ENCODE data around the gene DNAJA3.

Gene DNAJA3

DNA sequence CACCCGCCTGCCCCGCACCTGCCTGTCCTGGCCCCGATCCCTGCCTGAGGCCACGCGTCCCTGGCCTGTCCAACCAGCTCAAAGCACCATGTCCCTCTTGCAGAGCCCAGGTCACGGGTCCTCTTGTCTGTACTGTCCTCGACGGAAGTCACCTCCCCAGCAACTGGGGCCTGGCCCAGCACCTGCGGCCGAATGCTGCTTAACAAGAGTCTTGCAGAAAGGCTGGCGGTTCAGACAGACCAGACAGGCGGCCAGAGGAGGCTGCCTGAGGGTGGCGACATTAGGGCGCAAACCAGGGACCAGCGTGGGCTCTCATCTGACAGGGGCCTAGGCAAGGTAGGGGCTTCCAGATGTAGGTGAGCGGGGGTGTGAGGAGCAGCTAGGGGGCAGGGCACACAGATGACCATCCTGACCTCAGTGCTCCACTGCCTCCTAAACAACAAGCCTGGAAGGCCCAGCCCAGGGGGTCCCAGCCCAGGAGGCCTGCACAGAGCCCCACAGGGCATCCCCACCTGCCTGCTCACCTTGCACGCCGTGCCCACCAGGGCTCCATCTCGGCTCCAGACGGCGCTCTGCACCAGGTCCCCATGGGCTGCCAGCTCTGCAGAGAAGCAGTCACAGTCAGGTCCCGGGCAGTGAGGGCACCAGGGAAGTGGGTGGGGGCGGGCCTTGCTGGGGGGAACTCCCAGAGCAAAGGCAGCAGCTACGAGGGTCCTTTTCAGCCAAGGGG, 20.5 kb upstream of the DNAJA3 start:
- no peak for DNase-seq (ENCODE audit: low read depth in 2 of 3, low spot score in 1 of 3)

DNA sequence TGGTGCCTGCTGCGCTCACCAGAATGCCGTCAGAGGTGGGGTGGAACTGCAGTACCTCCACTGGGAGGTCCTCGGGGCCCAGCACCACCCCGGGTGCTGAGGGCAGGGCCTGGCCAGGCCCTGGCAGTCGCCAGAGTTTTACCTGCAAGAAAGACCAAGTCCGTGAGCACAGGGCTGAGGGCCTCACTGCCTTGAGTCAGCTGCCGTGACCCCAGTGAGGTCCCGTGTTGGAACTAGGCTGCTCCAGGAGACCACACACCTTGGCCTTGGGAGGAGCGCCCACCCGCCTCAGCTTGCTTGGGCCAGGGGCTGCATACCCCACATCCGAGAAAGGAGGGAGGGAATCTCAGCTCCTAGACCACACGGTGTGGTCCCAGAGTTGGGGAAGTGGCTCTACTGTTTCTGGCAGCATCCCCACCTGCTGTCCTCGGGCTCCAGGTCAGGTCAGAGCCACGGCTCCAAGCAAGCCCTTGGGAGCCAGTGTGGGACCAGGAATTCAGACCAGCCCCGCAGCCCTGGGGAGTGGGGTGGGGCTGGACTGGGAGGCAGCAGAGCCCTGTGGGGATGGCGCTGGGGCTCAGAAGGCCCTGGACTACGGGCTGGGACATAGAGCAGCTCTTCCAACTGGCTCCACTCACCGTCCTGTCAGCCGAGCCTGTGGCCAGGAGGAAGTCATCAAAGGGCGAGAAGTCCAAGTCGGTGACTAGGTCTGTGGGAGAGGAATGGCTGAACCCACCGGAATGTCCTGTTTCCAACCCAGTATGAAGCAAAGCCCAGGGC, 17.9 kb upstream of the DNAJA3 start:
- no peak for DNase-seq (ENCODE audit: low read depth in 2 of 3, low spot score in 1 of 3)

DNA sequence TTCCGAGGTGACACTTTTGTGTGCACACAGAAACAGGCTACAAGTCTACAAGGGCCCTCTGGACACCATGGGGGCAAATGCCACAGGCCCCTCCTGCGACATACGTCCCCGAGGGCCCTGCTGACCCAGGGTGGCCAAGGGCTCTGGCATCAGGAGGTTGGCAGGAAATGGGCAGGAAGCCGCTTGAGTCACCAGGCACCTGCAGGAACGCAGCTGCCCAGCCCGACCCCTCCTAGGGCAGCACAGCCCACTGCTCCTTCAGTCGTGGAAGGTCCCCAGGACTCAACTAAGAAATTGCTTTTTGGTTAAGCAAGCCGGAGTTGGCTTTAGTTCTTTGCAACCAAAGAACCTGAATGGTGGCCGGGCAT, 17.4 kb upstream of the DNAJA3 start:
- DNase-seq (ENCODE audit: low read depth in 2 of 3, low spot score in 1 of 3), result no peak

DNA sequence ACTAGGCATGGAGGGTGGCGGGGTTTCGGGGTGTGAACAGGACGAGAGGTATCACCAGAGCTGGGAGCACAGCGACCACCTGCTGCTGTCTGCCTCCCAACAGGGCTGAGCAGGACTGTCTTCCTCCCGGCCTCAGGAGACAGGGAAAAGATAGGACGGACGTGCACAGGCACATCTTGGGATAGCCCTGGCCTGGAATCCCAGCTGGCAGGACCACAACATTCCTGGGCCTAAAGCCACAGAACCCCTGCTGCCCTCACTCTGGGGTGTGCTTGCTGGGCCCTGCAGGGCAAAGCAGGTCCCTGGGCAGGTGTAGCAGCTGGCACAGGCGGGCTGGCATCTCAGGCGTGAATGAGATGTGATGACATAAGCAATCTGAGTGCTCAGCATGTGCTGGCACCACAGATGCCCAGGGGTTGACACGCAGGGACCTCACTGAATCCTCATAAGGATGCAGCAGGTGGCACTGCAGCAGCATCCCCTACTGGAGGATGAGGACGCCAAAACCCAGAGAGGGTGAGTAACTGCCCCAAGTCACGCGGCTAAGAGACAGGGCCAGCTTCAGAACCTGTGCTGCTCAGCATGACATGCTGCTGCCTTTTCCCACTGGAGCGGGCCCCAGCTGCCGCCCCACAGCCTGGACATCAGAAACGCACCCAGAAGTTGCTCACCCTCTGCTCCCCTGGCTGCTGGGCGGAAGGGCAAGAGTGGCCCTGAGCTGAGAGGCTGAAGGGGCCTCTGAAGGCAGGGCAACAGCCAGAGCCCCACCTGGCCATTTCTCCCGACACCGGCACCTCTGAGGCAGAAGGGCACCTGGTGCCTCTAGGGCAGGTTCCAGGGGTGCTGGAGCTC, 16.4 kb upstream of the DNAJA3 start:
- DNase-seq (ENCODE audit: low read depth in 2 of 3, low spot score in 1 of 3), result no peak

DNA sequence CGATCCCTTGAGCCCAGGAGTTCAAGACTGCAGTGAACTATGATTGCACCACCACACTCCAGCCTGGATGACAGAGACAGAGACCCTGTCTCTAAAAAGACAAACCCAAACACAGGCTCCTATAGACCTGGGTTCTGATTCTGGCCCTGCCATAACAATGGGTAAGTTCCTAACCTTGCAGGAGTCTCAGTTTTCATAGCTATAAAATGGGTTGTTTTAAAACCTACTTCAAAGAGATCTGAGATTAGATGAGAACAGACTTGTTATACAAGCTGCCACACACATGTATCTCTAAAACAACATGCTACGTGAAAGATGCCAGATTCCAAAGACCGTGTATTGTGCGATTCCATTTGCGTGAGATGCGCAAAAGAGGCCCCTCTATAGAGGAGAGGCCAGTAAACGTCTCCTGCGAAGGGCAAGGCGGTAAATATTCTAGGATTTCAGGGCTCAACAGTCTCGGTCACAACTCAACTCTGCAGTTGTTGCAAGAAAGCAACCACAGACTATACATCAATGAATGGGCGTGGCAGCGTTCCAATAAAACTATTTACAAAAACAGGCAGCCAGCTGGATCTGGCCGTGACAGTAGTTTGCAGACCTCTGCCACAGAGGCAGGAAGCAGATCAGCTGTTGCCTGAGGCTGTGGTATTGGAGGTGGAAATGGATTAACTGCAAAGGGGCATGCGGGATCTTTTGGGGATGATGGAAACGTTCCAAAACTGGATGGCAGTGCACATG, 15.2 kb upstream of the DNAJA3 start:
- DNase-seq (ENCODE audit: low read depth in 2 of 3, low spot score in 1 of 3), result no peak

DNA sequence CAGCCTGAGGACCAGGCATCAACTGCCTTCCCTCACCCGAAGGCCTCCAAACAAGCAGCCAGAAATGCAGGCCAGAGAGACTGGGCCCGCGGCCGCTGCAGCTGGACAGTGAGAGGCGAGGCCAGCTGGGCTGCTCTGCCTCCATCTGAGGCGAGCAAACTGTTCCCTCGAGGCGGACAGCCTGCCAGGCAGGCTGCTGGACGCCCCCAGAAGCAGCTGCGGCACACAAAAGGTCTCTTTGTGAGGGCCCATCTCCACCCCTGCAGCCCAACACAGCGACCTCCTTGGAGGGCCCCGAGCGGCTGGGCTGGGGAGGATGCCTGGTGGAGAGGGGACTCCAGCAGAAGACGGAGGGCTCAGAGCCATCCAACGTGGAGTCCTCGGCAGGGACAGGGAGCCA, 14.0 kb upstream of the DNAJA3 start:
- DNase-seq (ENCODE audit: low read depth in 2 of 3, low spot score in 1 of 3), result no peak

DNA sequence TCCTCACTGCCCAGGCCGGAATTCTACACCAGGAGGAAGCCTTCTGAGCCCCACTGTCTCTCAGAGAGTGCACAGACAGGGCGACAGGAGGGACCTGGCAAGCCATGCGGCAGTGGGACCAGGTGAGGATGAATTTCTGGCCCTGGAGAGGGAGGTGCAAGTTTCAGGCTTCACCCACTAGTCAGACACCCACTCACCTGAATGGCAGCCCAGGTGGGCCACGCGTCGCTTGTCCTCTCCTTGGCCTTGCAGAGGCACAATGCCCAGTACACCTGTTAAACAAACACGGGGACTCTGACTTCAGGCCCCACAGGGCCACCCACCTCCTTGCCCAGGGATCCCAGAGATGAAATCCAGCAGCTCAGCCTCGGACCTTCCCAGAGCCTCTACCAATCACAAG, 13.5 kb upstream of the DNAJA3 start:
- no peak for DNase-seq (ENCODE audit: low read depth in 2 of 3, low spot score in 1 of 3)

DNA sequence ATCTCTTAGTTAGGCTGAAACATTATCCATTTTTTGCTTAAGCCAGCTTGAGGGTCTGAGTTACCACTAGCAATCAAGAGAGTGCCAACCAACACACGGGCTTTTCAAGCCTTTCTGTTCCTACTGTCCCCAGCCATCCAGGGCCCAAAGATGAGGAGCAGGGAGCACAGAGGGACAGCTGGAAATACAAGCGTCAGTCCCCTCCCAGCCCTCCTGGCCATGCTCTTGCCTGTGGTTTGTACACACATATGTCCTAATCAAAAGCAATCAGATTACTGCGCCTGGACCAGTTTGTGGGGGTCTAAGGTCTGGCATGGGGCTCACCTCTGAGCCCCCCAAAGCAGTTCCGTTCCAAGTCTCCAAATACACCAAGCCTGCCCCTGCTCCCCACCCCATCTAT, 12.8 kb upstream of the DNAJA3 start:
- DNase-seq (ENCODE audit: low read depth in 2 of 3, low spot score in 1 of 3), result no peak

DNA sequence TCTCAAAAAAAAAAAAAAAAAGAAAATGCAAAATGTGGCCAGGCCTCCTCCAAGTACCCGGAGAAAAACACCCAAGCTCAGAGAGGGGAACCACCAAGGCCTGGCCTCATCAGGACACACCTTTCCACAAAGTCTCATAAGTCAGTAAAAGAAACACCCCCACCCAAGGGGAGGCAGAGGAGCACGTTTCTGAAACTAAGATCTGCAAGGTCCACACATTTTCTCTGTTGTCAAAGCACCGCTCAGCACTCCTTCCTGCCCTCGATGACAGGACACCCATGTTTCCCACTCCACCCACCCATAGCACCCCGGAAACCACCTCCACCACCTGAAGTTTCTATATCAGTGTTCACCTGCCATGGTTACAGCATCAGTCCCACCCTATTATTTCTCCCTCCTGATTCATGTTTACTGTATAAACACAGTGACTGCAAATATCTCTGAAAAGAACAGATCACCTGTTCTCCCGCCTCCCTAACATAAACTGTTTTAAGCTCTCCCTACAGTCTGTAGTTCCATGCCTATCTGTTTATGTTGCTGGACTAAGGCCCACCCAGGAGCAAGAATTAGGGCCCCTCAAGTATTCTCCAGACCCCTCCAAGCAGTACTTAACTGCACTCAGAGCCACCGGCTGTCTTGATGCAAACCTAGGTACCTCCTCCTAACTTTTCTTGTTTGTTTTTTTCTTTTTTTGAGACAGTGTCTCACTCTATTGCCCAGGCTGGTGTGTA, 11.3 kb upstream of the DNAJA3 start:
- peak; percentile 76 to 82 (median 81) for DNase-seq (ENCODE audit: low read depth in 2 of 3, low spot score in 1 of 3)

DNA sequence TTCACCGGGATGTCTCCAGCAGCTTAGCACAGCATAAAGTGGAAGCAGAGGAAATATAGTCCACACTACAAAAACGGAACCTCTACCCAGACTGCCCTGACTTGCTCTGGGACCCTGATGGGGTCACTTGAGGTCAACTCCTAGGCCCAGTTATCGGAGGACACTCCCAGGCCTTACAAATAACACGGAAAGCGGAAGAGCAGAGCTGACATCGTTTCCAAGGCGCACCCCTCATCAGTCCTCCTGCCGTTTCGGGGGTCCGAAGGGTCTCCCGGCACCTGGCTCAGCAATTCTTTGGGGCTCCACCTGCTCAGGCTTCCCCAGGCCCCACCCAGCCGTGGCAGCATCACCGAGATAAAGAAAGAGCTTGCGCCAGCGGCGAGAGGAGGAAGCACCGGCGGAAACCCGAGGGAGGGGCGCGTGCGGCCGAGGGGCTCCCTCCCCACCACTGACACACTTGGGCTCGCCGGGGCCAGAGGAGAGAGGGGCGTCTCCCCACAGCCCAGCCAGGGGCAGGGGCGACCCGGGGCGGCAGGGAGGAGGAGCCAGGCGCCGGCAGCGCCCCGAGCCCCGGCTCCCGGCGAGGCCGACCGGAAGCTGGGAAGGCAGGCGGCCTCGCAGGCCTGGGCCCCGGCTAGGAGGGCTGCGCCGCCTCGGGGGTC, 10.0 kb upstream of the DNAJA3 start:
- DNase-seq (ENCODE audit: low read depth in 2 of 3, low spot score in 1 of 3), result peak in 2 of 3 donors; percentile 38 to 50

DNA sequence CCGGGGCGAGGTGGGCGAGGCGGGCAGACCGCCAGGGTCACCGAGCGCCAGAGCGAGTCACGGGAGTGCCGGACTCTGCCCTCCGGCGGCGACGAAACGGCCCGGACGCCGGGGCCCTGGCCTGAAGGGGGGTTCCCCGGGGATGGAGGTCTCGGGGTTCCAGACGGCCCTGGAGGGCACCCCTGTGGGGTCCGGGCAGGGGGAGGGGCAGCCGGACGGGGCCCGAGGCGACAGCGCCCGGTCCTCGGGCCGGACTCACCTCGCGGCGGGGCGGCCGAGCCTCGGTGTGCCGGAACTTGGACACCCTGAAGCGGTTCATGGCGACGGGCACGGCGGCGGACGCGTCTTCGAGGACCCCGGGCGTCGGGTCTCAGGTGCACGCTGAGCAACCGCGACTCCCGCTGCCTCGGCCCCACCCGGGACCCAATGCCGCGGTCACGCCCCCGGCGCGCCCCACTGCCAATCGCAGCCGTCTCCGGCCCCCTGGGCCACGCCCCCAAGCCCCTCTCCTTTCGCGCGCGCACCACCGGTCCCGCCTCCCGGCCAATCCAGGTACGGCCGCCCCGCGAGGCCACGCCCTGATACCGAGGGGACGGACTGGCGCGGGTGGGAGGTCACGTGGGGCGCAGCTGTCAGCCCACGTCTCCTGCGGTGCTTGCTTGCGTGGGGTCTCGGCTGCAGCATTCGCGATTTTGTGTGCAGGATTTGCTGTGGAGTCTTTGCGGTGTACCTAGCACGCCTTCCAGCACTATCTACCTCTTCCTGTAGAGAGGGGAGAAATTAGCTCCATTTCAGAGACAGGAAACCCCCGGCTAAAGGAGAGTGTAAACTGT, 9.3 kb upstream of the DNAJA3 start, which contains the start of gene CORO7:
TSS of gene CORO7 (minus strand) at position 397 of the 833 bp plus-strand sequence. CDS start at position 319, 78 bp downstream.
- DNase-seq (ENCODE audit: low read depth in 2 of 3, low spot score in 1 of 3), result peak; percentile 94 to 98 (median 96)

DNA sequence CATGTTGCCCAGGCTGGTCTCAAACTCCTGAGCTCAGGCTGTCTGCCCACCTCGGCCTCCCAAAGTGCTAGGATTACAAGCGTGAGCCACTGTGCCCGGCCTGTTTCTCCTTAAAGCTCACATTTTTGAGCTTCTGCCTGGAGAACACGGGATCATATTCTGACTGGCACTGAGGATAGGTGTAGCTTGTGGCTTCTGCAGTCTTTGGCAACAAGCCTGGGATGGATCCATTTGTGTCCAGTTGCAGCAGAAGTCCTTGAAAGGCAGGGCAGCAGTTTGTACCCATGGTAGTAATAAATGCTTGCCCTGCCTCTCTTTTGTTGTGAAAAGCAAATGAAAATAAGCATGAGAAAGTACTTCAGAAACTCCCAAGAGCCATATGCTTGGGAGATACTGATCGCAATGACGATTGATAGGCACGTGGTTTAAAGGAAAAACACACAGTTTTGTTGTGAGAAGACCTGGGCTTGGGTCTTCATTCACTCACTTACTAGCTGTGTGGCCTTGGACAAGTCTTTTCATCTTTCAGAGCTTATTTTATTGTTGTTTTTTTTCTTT, 6.2 kb upstream of the DNAJA3 start:
- no peak for DNase-seq (ENCODE audit: low read depth in 2 of 3, low spot score in 1 of 3)

DNA sequence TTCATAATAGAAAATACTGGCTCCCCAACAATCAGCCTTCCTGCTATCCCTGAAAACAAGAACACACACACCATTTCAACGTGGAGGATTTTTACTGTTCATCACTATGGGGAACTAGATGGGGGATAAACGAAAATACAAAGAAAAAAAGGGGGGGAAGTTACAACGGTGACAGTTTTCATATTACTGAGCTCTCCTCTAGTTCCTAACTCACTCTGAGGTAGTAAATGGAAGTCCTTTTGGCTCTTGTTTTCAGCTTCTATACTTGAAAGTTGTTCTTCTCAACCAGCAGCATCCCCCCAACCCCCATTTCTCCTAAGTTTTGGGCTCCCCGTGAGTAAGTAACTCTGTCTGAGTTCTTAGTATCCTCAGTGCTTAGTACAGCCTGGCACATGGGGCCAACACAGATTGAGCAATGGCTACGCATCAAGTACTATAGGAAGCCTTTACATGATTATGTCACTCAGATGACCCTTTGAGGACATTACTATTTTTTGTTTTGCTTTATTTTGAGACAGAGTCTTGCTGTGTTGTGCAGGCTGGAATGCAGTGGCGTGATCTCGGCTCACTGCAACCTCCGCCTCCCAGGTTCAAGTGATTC, 5.1 kb upstream of the DNAJA3 start:
- no peak for DNase-seq (ENCODE audit: low read depth in 2 of 3, low spot score in 1 of 3)

DNA sequence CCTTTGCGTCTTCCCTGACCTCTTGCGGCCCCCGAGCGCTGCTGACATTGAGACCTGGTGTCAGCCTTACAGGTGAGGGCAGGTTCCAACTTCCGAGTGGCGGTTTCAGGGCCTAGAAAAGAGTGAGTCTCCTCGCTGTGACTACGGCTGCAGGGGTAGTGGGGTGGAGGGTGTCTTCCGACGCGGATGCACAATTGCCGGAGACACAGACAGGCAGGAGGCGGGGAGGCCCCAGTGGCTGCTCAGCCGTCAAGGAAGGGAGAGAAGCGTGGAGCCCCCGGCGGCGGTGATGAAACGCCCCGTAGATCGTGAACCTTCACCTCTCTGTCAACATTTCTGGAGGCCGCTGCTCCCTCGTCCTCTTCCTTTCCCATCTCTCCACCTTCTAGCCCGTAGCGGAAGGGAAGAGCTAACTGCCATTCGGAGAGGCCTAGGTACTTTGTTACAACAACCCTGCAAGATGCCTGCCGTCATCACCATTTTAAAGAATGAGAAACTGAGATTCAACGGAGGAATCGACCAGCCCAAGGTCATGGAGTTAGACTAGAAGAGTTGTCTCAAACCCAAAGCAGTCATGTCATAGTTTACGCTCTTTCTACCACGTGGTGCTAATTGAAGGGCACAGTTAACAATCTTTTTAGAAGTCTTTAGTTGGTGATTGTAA, 485 bp downstream of the DNAJA3 start:
- DNase-seq (ENCODE audit: low read depth in 2 of 3, low spot score in 1 of 3), result peak in 1 of 3 donors; percentile 34

DNA sequence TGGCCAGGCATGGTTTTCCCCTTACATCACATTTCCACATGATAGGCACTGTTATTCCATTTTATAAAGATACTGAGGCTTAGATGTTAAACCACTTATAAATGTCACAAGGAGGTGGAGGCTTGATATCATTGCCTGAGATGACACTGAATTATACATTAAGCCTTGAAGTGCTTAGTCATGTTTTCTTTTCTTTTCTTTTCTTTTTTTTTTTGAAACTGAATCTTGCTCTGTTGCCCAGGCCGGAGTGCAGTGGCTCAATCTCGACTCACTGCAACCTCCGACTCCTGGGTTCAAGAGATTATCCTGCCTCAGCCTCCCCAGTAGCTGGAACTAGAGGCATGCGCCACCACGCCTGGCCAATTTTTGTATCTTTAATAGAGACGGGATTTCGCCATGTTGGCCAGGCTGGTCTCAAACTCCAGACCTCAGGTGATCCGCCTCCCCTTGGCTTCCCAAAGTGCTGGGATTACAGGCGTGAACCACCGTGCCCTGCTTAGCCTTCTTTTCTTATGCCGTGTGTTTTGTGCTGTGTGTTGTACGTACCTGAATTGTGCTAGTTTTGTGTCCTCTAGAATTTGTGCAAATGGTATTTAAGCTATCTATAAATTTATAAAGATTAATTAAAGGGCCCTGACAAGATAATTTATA, 1.2 kb downstream of the DNAJA3 start:
- DNase-seq (ENCODE audit: low read depth in 2 of 3, low spot score in 1 of 3), result no peak

DNA sequence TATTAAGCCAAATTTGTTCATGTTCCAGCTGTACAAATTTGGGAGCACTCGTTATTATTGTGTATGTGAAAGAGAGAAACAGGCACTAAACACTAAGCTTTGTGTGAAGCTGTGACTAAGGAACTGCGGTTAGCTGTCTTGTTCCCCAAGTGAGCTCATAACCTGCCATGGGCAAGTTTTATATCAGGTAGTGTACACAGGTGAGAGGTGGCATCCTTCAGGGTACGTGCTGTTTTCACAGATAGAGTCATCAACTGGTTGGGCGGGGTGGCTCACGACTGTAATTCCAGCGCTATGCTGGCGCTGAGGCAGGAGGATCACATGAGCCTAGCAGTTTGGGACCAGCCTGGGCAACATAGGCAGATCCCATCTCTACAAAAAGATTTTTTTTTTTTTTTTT, 2.8 kb downstream of the DNAJA3 start:
- no peak for DNase-seq (ENCODE audit: low read depth in 2 of 3, low spot score in 1 of 3)

DNA sequence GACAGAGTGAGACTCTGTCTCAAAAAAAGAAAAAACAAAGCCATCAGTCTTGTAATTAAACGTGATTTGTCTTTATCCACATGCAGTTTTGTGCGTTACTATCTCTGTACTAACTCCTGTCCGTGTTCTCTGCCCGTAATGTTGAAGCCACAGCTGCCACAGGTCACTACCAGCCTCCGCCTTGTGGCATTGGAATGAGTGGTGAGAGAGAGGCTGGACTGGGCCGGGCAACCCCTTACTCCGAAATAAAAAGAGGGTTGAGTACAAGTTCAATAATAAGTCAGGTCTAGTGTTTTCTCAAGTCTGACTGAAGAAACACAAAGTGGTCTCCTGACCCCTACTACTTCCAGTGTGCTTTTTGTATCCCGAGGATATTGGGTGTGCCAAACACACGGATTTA, 5.4 kb downstream of the DNAJA3 start:
- DNase-seq (ENCODE audit: low read depth in 2 of 3, low spot score in 1 of 3), result no peak
